GM19025 (cell line): ENCODE data around the gene ADI1.
A peak's percentile ranks its signal among the peaks of the same experiment; 100 is the strongest.
"Not testable (repeated sequence)": the region's sequence is repeated elsewhere in the genome, so short reads cannot be mapped to it uniquely, and the experiment has no call there.

ENCODE experiments used
- ATAC-seq: cut with Tn5 transposase; IDR thresholded peaks from one replicate; pipeline ENCODE4 v1.9.1; 2021; ENCODE audit warnings: mild to moderate bottlenecking, low read depth, moderate library complexity; ENCODE audit not compliant: unreplicated experiment

Gene ADI1

GRCh38 chr2:3532941-3533340 is 13.6 kb upstream of the ADI1 start:
- ATAC-seq = no peak

- ATAC-seq = no peak
Measured at GRCh38 chr2:3529316-3530025, 10.1 kb upstream of the ADI1 start.

- no peak for ATAC-seq
Measured at GRCh38 chr2:3527886-3528785, 8.8 kb upstream of the ADI1 start.

- no peak for ATAC-seq
Measured at GRCh38 chr2:3526871-3527270, 7.5 kb upstream of the ADI1 start.

GRCh38 chr2:3523551-3524041 is 4.3 kb upstream of the ADI1 start:
- no peak for ATAC-seq

- ATAC-seq = no peak
Measured at GRCh38 chr2:3522961-3523421, 3.7 kb upstream of the ADI1 start.

- ATAC-seq = no peak
Measured at GRCh38 chr2:3520591-3520990, 1.3 kb upstream of the ADI1 start.

- ATAC-seq = peak; percentile 77
Measured at GRCh38 chr2:3518496-3519254, 656 bp downstream of the ADI1 start.

- no peak for ATAC-seq
Measured at GRCh38 chr2:3517948-3518495, 1.3 kb downstream of the ADI1 start.

- ATAC-seq = no peak
Measured at GRCh38 chr2:3516831-3517230, 2.5 kb downstream of the ADI1 start.

- not testable (repeated sequence) for ATAC-seq
Measured at GRCh38 chr2:3515438-3515837, 3.9 kb downstream of the ADI1 start.

GRCh38 chr2:3513026-3513810 is 6.1 kb downstream of the ADI1 start:
- no peak for ATAC-seq

GRCh38 chr2:3512086-3512485 is 7.2 kb downstream of the ADI1 start:
- no peak for ATAC-seq

GRCh38 chr2:3505771-3506170 is 13.6 kb downstream of the ADI1 start:
- ATAC-seq = peak; percentile 57

- no peak for ATAC-seq
Measured at GRCh38 chr2:3504741-3505140, 14.6 kb downstream of the ADI1 start.

- no peak for ATAC-seq
Measured at GRCh38 chr2:3503483-3503882, 15.8 kb downstream of the ADI1 start.

- no peak for ATAC-seq
Measured at GRCh38 chr2:3503046-3503445, 16.3 kb downstream of the ADI1 start.

- ATAC-seq = no peak
Measured at GRCh38 chr2:3500326-3500899, 18.9 kb downstream of the ADI1 start.

GRCh38 chr2:3498783-3499394 is 20.4 kb downstream of the ADI1 start:
- ATAC-seq = no peak
